Measurements from ENCODE around the gene PDK3.
A peak's percentile ranks its signal among the peaks of the same experiment; 100 is the strongest.

The PDK3 gene

GRCh38 chrX:24463077-24463476 lies 2.0 kb upstream of the PDK3 start:
- H3K9me3 Mint-ChIP-seq, result no peaks in the 10 kb centered on the region

GRCh38 chrX:24464498-24464835 lies 619 bp upstream of the PDK3 start:
- ATAC-seq (replicated peaks) (no peak), DNase-seq (no peak)
- Mint-ChIP-seq H3K27me3 (peaks cover 0 to 3% of the 10 kb centered on the region in 2 donors), H3K27ac (peak overlapping the region; percentile 89 to 96), H3K4me3 (peak overlapping the region; percentile 80 to 83), H3K36me3 (ENCODE audit: insufficient read depth) (no peaks in the 10 kb centered on the region), H3K9me3 (no peaks in the 10 kb centered on the region), H3K4me1 (ENCODE audit: low read depth in 2 of 2) (peaks cover 17 to 27% of the 10 kb centered on the region in 2 donors)

More at GRCh38 chrX:24463077-24463476, 2.0 kb upstream of the PDK3 start:
- Mint-ChIP-seq H3K36me3 (ENCODE audit: insufficient read depth) (no peaks in the 10 kb centered on the region), H3K27ac (no peak overlapping the region), H3K4me3 (no peak overlapping the region), H3K4me1 (ENCODE audit: low read depth in 2 of 2) (peaks cover 13 to 17% of the 10 kb centered on the region in 2 donors), H3K27me3 (peaks cover 0 to 7% of the 10 kb centered on the region in 2 donors)
- DNase-seq (no peak), ATAC-seq (replicated peaks) (no peak)

- H3K4me3 Mint-ChIP-seq, result peak overlapping the region; percentile 80 to 83
- no peaks in the 10 kb centered on the region for H3K9me3 Mint-ChIP-seq
- no peaks in the 10 kb centered on the region for H3K36me3 Mint-ChIP-seq (ENCODE audit: insufficient read depth)
- DNase-seq, result peak in 2 of 3 experiments; percentile 10 to 11
- no peaks in the 10 kb centered on the region for H3K27me3 Mint-ChIP-seq
- peak overlapping the region; percentile 89 to 96 for H3K27ac Mint-ChIP-seq
- ATAC-seq (replicated peaks), result peak; percentile 19
- H3K4me1 Mint-ChIP-seq (ENCODE audit: low read depth in 2 of 2), result peaks cover 18 to 32% of the 10 kb centered on the region in 2 donors
Measured at GRCh38 chrX:24465532-24465865, 413 bp downstream of the PDK3 start.

GRCh38 chrX:24466025-24466424 lies 939 bp downstream of the PDK3 start:
- Mint-ChIP-seq H3K36me3 (ENCODE audit: insufficient read depth) (no peaks in the 10 kb centered on the region), H3K4me3 (peak overlapping the region; percentile 80 to 83), H3K27me3 (no peaks in the 10 kb centered on the region)

GRCh38 chrX:24468245-24468644 lies 3.2 kb downstream of the PDK3 start:
- H3K36me3 Mint-ChIP-seq (ENCODE audit: insufficient read depth), result no peaks in the 10 kb centered on the region
- ATAC-seq (replicated peaks) (no peak), DNase-seq (no peak)
- peak overlapping the region; percentile 13 to 80 for H3K27ac Mint-ChIP-seq
- H3K9me3 Mint-ChIP-seq, result no peaks in the 10 kb centered on the region
- H3K4me3 Mint-ChIP-seq, result peak overlapping the region in 1 of 2 donors; percentile 55
- H3K4me1 Mint-ChIP-seq (ENCODE audit: low read depth in 2 of 2), result peaks cover 25 to 45% of the 10 kb centered on the region in 2 donors
- no peaks in the 10 kb centered on the region for H3K27me3 Mint-ChIP-seq

More at GRCh38 chrX:24466025-24466424, 939 bp downstream of the PDK3 start:
- Mint-ChIP-seq H3K27ac (peak overlapping the region; percentile 89 to 96), H3K9me3 (no peaks in the 10 kb centered on the region), H3K4me1 (ENCODE audit: low read depth in 2 of 2) (peaks cover 18 to 37% of the 10 kb centered on the region in 2 donors)
- DNase-seq, result no peak
- no peak for ATAC-seq (replicated peaks)

GRCh38 chrX:24471808-24472207 lies 6.7 kb downstream of the PDK3 start:
- Mint-ChIP-seq H3K27me3 (no peaks in the 10 kb centered on the region), H3K27ac (peak overlapping the region; percentile 26 to 68), H3K36me3 (ENCODE audit: insufficient read depth) (peaks cover 3% of the 10 kb centered on the region), H3K4me3 (peak overlapping the region; percentile 41 to 50), H3K4me1 (ENCODE audit: low read depth in 2 of 2) (peaks cover 24 to 48% of the 10 kb centered on the region in 2 donors), H3K9me3 (no peaks in the 10 kb centered on the region)
- ATAC-seq (replicated peaks) (peak; percentile 44), DNase-seq (no peak)

- DNase-seq, result no peak
- Mint-ChIP-seq H3K27ac (peak overlapping the region; percentile 49 to 62), H3K4me1 (ENCODE audit: low read depth in 2 of 2) (peaks cover 20 to 44% of the 10 kb centered on the region in 2 donors), H3K4me3 (no peak overlapping the region), H3K36me3 (ENCODE audit: insufficient read depth) (peaks cover 8% of the 10 kb centered on the region), H3K9me3 (no peaks in the 10 kb centered on the region), H3K27me3 (no peaks in the 10 kb centered on the region)
- no peak for ATAC-seq (replicated peaks)
Measured at GRCh38 chrX:24475480-24475879, 10.4 kb downstream of the PDK3 start.

- no peak for ATAC-seq (replicated peaks)
- Mint-ChIP-seq H3K9me3 (no peaks in the 10 kb centered on the region), H3K27ac (peak overlapping the region; percentile 94 to 97), H3K4me1 (ENCODE audit: low read depth in 2 of 2) (peaks cover 18 to 40% of the 10 kb centered on the region in 2 donors), H3K27me3 (no peaks in the 10 kb centered on the region), H3K36me3 (ENCODE audit: insufficient read depth) (peaks cover 8% of the 10 kb centered on the region), H3K4me3 (peak overlapping the region; percentile 73 to 75)
- no peak for DNase-seq
Measured at GRCh38 chrX:24478509-24478908, 13.4 kb downstream of the PDK3 start.

- ATAC-seq (replicated peaks) (peak; percentile 91), DNase-seq (peak; percentile 62 to 66 (median 62))
- Mint-ChIP-seq H3K4me1 (ENCODE audit: low read depth in 2 of 2) (peaks cover 16 to 36% of the 10 kb centered on the region in 2 donors), H3K27ac (peak overlapping the region; percentile 94 to 97), H3K9me3 (no peaks in the 10 kb centered on the region), H3K4me3 (peak overlapping the region; percentile 73 to 75), H3K27me3 (no peaks in the 10 kb centered on the region), H3K36me3 (ENCODE audit: insufficient read depth) (peaks cover 15% of the 10 kb centered on the region)
Measured at GRCh38 chrX:24479924-24480323, 14.8 kb downstream of the PDK3 start.

GRCh38 chrX:24480400-24480865 lies 15.3 kb downstream of the PDK3 start:
- peak overlapping the region; percentile 73 to 75 for H3K4me3 Mint-ChIP-seq
- H3K9me3 Mint-ChIP-seq, result no peaks in the 10 kb centered on the region
- H3K27me3 Mint-ChIP-seq, result no peaks in the 10 kb centered on the region
- DNase-seq (peak in 2 of 3 experiments; percentile 6 to 20), ATAC-seq (replicated peaks) (peak; percentile 48)
- H3K4me1 Mint-ChIP-seq (ENCODE audit: low read depth in 2 of 2), result peaks cover 16 to 31% of the 10 kb centered on the region in 2 donors
- peak overlapping the region; percentile 94 to 97 for H3K27ac Mint-ChIP-seq
- peaks cover 13% of the 10 kb centered on the region for H3K36me3 Mint-ChIP-seq (ENCODE audit: insufficient read depth)

GRCh38 chrX:24482823-24483415 lies 17.8 kb downstream of the PDK3 start:
- H3K9me3 Mint-ChIP-seq, result no peaks in the 10 kb centered on the region
- H3K4me1 Mint-ChIP-seq (ENCODE audit: low read depth in 2 of 2), result peaks cover 18% of the 10 kb centered on the region in 2 donors
- H3K4me3 Mint-ChIP-seq, result no peak overlapping the region
- DNase-seq (no peak), ATAC-seq (replicated peaks) (no peak)
- peak overlapping the region in 1 of 2 donors; percentile 97 for H3K27ac Mint-ChIP-seq
- peaks cover 15% of the 10 kb centered on the region for H3K36me3 Mint-ChIP-seq (ENCODE audit: insufficient read depth)
- H3K27me3 Mint-ChIP-seq, result no peaks in the 10 kb centered on the region

GRCh38 chrX:24483596-24483995 lies 18.5 kb downstream of the PDK3 start:
- Mint-ChIP-seq H3K4me1 (ENCODE audit: low read depth in 2 of 2) (peaks cover 16% of the 10 kb centered on the region in 2 donors), H3K27ac (peak overlapping the region in 1 of 2 donors; percentile 97), H3K4me3 (no peak overlapping the region), H3K9me3 (no peaks in the 10 kb centered on the region), H3K36me3 (ENCODE audit: insufficient read depth) (peaks cover 21% of the 10 kb centered on the region), H3K27me3 (no peaks in the 10 kb centered on the region)
- no peak for ATAC-seq (replicated peaks)
- DNase-seq, result no peak

GRCh38 chrX:24485323-24485722 lies 20.2 kb downstream of the PDK3 start:
- Mint-ChIP-seq H3K27me3 (no peaks in the 10 kb centered on the region), H3K4me1 (ENCODE audit: low read depth in 2 of 2) (peaks cover 9 to 10% of the 10 kb centered on the region in 2 donors), H3K36me3 (ENCODE audit: insufficient read depth) (peaks cover 19% of the 10 kb centered on the region), H3K27ac (peak overlapping the region; percentile 65 to 86), H3K4me3 (no peak overlapping the region), H3K9me3 (no peaks in the 10 kb centered on the region)
- DNase-seq (no peak), ATAC-seq (replicated peaks) (no peak)

- ATAC-seq (replicated peaks) (no peak), DNase-seq (no peak)
- Mint-ChIP-seq H3K4me1 (ENCODE audit: low read depth in 2 of 2) (peaks cover 7 to 10% of the 10 kb centered on the region in 2 donors), H3K27me3 (no peaks in the 10 kb centered on the region), H3K9me3 (no peaks in the 10 kb centered on the region), H3K27ac (peak overlapping the region; percentile 65 to 86), H3K36me3 (ENCODE audit: insufficient read depth) (peaks cover 19% of the 10 kb centered on the region), H3K4me3 (no peak overlapping the region)
Measured at GRCh38 chrX:24485976-24486680, 21.0 kb downstream of the PDK3 start.
